AG08395 (cell line): ENCODE measurements around the gene PPP4C.
"Not testable (repeated sequence)": the region's sequence is repeated elsewhere in the genome, so short reads cannot be mapped to it uniquely, and the experiment has no call there.

Experiments
- DNase-seq: peaks from one replicate; pipeline ENCODE4 v3.0.0; 2012; ENCODE audit warnings: mixed read lengths, low spot score

PPP4C gene

DNA sequence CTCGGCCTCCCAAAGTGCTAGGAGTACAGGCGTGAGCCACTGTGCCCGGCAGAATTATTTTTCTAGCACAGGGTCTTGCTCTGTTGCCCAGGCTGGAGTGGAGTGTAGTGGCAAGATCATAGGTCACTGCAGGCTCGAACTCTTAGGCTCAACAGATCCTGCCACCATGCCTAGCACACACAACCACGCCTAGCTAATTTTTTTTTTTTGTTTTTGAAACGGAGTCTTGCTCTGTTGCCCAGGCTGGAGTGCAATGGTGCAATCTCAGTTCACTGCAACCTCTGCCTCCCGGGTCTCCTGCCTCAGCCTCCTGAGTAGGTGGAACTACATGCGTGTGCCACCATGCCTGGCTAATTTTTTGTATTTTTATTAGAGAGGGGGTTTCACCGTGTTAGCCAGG is 49.9 kb downstream of the PPP4C start:
- not testable (repeated sequence) for DNase-seq

DNA sequence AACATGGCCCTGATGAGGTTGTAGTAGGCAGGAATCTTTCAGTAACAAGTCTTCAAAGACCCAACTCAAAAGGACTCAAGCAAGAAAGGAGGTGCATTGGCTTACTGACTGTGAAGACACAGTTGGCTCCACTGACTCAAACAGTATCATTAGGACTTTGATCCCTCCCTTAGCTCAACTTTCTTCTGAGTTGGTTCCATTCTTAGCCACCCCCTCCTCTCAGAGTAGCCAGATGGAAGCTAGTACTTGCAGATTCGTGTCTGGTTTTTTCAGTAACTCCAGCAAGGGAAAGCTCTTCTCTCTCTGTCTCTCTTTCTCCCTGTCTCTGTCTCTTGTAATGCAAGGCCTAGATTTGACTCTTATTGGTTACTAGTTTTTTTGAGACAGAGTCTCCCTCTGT is 52.2 kb downstream of the PPP4C start:
- DNase-seq: no peak

DNA sequence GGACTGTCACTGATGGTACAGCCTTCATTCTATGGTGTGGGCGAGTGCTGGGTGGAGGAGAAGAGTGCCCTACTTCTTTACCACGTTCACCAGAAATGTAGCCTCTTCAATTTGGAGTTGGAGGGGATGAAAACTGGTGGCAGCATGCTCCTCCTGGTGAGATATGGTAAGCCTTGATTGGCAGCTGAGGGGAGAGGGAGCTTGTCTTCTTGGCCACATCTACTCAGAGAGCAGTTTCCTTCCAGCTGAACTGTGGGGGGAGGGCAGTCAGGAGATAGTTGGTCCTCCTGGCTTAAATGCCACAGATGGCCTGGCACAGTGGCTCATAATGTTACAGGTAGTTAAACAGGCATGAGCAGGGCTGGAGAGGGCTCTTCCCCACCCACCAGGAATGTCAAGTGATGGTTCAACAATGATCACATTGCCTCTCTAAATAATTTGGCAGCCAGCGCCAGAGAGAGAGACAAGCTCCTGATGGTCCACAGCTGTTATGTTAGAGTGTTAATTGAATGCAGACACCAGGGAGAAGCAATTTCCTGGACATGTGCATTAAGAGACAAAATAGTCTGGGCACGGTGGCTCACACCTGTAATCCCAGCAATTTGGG is 56.2 kb downstream of the PPP4C start:
- peak; percentile 20 for DNase-seq

DNA sequence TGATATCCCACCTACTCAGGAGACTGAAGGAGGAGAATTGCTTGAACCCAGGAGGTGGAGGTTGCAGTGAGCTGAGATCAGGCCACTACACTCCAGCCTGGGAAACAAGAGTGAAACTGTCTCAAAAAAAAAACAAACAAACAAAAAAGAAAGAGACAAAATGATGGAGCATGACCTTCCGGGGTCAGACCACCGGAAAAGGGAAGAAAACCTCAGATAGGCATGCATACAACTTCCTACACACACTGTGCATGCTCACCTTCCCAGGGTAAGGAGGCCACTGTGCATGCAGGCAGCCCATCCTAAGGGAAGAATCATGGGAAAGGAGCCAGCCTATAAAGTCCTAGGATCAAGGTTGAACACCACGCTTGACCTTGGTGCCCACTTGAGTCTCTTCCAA is 56.8 kb downstream of the PPP4C start:
- no peak for DNase-seq
